Measurements from ENCODE around the gene ABLIM2.

DNA sequence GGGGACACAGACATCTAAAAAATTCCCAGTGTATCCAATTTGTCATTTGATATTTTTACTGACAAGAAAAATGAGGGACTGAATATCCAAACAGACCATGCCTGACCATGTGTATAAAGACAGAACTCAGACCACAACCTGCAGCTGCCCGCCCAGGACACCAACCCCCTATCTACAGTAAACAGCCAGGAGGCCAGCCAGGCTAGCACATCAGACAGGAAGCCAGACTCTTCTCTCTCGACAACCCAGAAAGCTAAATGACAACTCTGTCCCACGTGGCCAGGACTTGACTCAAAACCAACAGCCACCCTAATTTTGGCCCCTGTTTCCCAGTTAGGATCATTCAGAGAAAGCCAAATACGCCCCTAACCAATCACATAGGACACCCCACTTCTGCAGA, 234.0 kb downstream of the ABLIM2 start:
- TF ChIP-seq, protein P1, sequence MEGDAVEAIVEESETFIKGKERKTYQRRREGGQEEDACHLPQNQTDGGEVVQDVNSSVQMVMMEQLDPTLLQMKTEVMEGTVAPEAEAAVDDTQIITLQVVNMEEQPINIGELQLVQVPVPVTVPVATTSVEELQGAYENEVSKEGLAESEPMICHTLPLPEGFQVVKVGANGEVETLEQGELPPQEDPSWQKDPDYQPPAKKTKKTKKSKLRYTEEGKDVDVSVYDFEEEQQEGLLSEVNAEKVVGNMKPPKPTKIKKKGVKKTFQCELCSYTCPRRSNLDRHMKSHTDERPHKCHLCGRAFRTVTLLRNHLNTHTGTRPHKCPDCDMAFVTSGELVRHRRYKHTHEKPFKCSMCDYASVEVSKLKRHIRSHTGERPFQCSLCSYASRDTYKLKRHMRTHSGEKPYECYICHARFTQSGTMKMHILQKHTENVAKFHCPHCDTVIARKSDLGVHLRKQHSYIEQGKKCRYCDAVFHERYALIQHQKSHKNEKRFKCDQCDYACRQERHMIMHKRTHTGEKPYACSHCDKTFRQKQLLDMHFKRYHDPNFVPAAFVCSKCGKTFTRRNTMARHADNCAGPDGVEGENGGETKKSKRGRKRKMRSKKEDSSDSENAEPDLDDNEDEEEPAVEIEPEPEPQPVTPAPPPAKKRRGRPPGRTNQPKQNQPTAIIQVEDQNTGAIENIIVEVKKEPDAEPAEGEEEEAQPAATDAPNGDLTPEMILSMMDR (IDR thresholded peaks at IDR 0.05; ENCODE audit: insufficient read depth, low read length, poor library complexity, severe bottlenecking), result no peak
- TF ChIP-seq EZH2phosphoT487 (conservative IDR thresholded peaks at IDR 0.05; ENCODE audit: low read length), result no peak
